Karpas-422 (cell line): ENCODE data around the gene RPL12. TPM values are rescaled to one million over a fixed set of nuclear protein-coding genes. Genes with fewer than 3 reads are reported as not detected.
A peak's percentile ranks its signal among the peaks of the same experiment; 100 is the strongest.

Experiments
- DNase-seq: peaks from one replicate; pipeline ENCODE4 v3.0.0-alpha.2; 2015
- H2AFZ ChIP-seq: fragments of 200-600 bp; sonication (generic); 2 replicates; pipeline ENCODE4 v1.6.1; 2014; ENCODE audit warnings: antibody characterized with exemption, low read length, mixed read lengths
- H3K27ac ChIP-seq: fragments of 200-600 bp; sonication (generic); 2 replicates; pipeline ENCODE4 v1.5.1; 2014; ENCODE audit warnings: mild to moderate bottlenecking, low read length, moderate library complexity
- H3K27me3 ChIP-seq: fragments of 200-600 bp; sonication (generic); 2 replicates; pipeline ENCODE4 v1.6.1; 2014; ENCODE audit warnings: low read length, mixed read lengths
- H3K36me3 ChIP-seq: fragments of 200-600 bp; sonication (generic); 2 replicates; pipeline ENCODE4 v1.6.1; 2014; ENCODE audit warnings: low read length, mixed read lengths; ENCODE audit not compliant: insufficient read depth
- H3K4me1 ChIP-seq: fragments of 200-600 bp; sonication (generic); 2 replicates; pipeline ENCODE4 v1.6.1; 2014; ENCODE audit warnings: mild to moderate bottlenecking, low read length, mixed read lengths
- H3K4me2 ChIP-seq: fragments of 200-600 bp; sonication (generic); 2 replicates; pipeline ENCODE4 v1.6.1; 2014; ENCODE audit warnings: low read length, low read depth, mild to moderate bottlenecking; ENCODE audit not compliant: poor library complexity, severe bottlenecking
- H3K4me3 ChIP-seq: fragments of 200-600 bp; sonication (generic); 2 replicates; pipeline ENCODE4 v1.5.1; 2014; ENCODE audit warnings: mild to moderate bottlenecking, antibody characterized with exemption, low read length, mixed read lengths
- H3K79me2 ChIP-seq: fragments of 200-600 bp; sonication (generic); 2 replicates; pipeline ENCODE4 v1.6.1; 2014; ENCODE audit warnings: mild to moderate bottlenecking, low read length, mixed read lengths
- H3K9ac ChIP-seq: fragments of 200-600 bp; sonication (generic); 2 replicates; pipeline ENCODE4 v1.6.0; 2014; ENCODE audit warnings: low read length
- H3K9me2 ChIP-seq: fragments of 200-600 bp; sonication (generic), shearing (Covaris generic); replicated peaks from 2 replicates; pipeline ENCODE4 v1.6.0; 2014; ENCODE audit warnings: mild to moderate bottlenecking, low read length, moderate library complexity; ENCODE audit not compliant: insufficient read depth
- H3K9me3 ChIP-seq: fragments of 300-700, 200-600 bp; sonication (generic); 2 replicates; pipeline ENCODE4 v1.6.1; 2014; ENCODE audit warnings: low read length, mixed read lengths
- H4K20me1 ChIP-seq: fragments of 200-600 bp; sonication (generic); 2 replicates; pipeline ENCODE4 v1.6.1; 2014; ENCODE audit warnings: mild to moderate bottlenecking, antibody characterized with exemption, low read length, low read depth; ENCODE audit not compliant: insufficient read depth
- total RNA-seq: library from RNA; depleted of rRNA; stranded (reverse); fragments of >200 nt; shearing (Covaris generic); gene quantifications from 2 replicates; pipeline ENCODE4 v1.2.3, GENCODE V29; 2014; ENCODE audit warnings: low replicate concordance

The RPL12 gene
- total RNA-seq, 1 experiment from 2014 or later: 2,789 TPM

DNA sequence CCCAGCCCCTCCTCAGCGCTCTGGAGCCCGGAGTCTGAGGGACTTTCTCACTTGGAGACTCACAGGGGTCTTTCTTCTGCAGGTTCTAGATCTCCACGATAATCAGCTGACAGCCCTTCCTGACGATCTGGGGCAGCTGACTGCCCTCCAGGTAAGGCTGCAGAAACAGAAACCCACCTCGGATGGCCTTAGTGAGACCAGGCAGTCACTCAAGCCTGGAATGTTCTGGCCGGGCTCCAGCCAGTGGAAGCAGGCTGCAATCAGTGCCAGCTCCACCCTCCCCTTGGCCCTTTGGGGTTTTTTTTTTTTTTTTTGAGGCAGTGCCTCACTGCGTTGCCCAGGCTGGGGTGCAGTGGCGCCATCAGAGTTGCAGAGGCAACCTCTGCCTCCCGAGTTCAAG, 7.7 kb upstream of the RPL12 start:
- Histone ChIP-seq H3K4me2 (no peak overlapping the region), H3K36me3 (no peaks in the 10 kb centered on the region), H3K9me3 (no peaks in the 10 kb centered on the region), H3K9ac (no peak overlapping the region), H2AFZ (no peak overlapping the region), H3K27me3 (no peaks in the 10 kb centered on the region), H3K4me3 (no peak overlapping the region), H4K20me1 (no peaks in the 10 kb centered on the region), H3K4me1 (peaks cover 10% of the 10 kb centered on the region), H3K79me2 (no peaks in the 10 kb centered on the region), H3K27ac (no peak overlapping the region), H3K9me2 (no peaks in the 10 kb centered on the region)
- DNase-seq: no peak

DNA sequence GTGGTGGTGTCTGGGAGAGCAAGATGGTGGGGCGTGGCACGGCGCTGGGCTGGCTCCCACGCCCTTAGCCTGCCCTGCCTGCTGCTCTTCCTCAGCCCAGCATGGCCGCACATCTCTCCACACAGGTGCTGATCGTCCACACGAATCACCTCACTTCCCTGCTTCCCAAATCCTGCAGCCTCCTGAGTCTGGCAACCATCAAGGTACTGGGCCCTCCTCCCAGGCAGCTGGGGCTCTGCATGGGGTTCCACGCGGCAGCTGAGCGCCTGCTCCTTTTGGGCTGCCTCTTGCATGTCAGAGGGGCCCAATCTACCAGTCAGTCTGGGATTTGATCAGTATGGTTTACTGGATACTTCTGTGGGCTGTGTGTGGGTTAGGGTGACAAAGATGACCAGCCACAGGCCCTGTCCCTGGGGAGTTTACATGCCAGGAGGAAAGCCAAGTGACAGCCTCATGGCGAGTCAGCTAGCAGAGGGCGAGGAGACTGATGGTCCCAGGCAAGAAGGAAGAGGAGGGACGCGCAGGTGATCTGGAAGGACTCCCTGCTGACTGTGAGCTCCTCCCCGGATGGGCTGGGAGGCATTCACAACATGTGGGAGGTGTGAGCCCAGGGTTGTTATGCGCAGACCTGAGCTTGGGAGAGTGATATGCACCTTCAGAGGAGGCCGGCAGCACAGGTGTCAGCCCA, 6.1 kb upstream of the RPL12 start:
- Histone ChIP-seq H3K4me1 (peaks cover 15% of the 10 kb centered on the region), H3K9ac (no peak overlapping the region), H3K79me2 (peaks cover 5% of the 10 kb centered on the region; the same call in 1 of the 2 replicates)

DNA sequence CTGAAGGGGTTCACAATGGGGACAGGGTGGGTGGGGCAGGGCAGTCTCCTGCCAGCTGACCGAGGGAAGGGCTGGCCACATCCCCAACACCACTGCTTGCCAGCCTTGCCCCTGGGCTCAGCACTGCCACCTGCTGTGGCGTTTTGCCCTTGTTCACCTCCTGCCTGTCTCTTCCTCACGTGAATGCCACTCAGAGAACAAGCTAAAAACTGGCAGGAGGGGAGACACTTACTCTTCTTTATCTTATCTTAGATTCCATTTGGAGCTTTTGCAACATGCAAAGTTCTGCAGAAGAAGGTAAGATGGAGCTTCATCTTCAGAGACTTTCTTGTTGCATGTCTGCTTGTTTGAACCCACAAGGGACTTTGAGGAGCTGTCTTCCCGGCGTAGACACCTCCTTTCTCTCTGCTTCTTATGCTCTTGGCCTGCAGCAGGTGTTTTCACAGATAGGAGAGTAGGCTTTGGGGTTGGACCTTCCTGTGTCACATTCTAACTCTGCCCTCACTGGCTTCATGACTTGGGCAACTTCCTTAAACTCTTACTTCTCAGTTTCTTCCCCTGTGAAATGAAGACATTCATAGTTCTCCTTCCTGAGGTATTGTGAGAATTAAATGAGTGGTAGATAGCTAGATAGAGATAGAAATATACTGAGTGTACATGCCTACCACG, 4.3 kb upstream of the RPL12 start:
- peak; percentile 69 for DNase-seq
- no peaks in the 10 kb centered on the region for H3K9me3 ChIP-seq
- peak overlapping the region; percentile 36; the same call in 1 of the 2 replicates for H3K9ac ChIP-seq
- no peaks in the 10 kb centered on the region for H3K9me2 ChIP-seq
- H3K4me2 ChIP-seq: peak overlapping the region; percentile 22
- peaks cover 20% of the 10 kb centered on the region for H3K79me2 ChIP-seq
- H3K27ac ChIP-seq: 0 out of 2 replicates have a peak overlapping the region, but pooled peaks have one; percentile 29
- no peaks in the 10 kb centered on the region for H3K27me3 ChIP-seq
- peaks cover 6% of the 10 kb centered on the region for H4K20me1 ChIP-seq
- H3K4me3 ChIP-seq: no peak overlapping the region
- H2AFZ ChIP-seq: no peak overlapping the region
- H3K4me1 ChIP-seq: peaks cover 22% of the 10 kb centered on the region
- H3K36me3 ChIP-seq: peaks cover 5% of the 10 kb centered on the region

More for the DNA sequence above, 6.1 kb upstream of the RPL12 start:
- Histone ChIP-seq H3K4me2 (no peak overlapping the region), H3K27ac (no peak overlapping the region), H3K9me2 (no peaks in the 10 kb centered on the region), H3K36me3 (no peaks in the 10 kb centered on the region), H3K9me3 (no peaks in the 10 kb centered on the region), H2AFZ (no peak overlapping the region), H3K27me3 (no peaks in the 10 kb centered on the region), H3K4me3 (no peak overlapping the region), H4K20me1 (no peaks in the 10 kb centered on the region)
- no peak for DNase-seq

DNA sequence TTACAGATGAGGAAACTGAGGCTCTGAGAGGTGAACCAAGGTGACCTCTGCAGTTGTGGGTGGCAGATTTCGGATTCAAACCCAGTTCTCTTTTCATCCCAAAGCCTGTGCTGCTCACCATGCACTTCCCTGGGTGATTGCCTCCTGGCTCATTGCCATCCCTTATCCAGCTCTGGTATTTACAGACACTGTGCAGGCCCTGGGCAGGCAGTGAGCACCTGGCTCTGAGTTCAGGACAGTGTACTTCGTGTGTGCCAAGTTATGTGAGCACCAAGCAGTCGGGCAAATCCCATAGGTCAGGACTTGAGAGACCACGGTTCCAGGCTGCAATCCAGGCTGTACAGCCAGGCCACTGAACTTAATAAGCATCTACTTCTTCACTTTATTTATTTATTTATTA, 1.5 kb upstream of the RPL12 start:
- peak overlapping the region; percentile 88 for H3K4me3 ChIP-seq
- H3K4me1 ChIP-seq: peaks cover 38% of the 10 kb centered on the region
- H3K36me3 ChIP-seq: peaks cover 33% of the 10 kb centered on the region
- no peak for DNase-seq
- H3K27ac ChIP-seq: 0 out of 2 replicates have a peak overlapping the region, but pooled peaks have one; percentile 62
- no peaks in the 10 kb centered on the region for H3K9me2 ChIP-seq
- H2AFZ ChIP-seq: peak overlapping the region; percentile 90
- peaks cover 38% of the 10 kb centered on the region for H3K79me2 ChIP-seq
- H3K27me3 ChIP-seq: no peaks in the 10 kb centered on the region
- H3K9me3 ChIP-seq: no peaks in the 10 kb centered on the region
- H4K20me1 ChIP-seq: peaks cover 31% of the 10 kb centered on the region
- H3K9ac ChIP-seq: peak overlapping the region; percentile 90
- H3K4me2 ChIP-seq: peak overlapping the region; percentile 96

DNA sequence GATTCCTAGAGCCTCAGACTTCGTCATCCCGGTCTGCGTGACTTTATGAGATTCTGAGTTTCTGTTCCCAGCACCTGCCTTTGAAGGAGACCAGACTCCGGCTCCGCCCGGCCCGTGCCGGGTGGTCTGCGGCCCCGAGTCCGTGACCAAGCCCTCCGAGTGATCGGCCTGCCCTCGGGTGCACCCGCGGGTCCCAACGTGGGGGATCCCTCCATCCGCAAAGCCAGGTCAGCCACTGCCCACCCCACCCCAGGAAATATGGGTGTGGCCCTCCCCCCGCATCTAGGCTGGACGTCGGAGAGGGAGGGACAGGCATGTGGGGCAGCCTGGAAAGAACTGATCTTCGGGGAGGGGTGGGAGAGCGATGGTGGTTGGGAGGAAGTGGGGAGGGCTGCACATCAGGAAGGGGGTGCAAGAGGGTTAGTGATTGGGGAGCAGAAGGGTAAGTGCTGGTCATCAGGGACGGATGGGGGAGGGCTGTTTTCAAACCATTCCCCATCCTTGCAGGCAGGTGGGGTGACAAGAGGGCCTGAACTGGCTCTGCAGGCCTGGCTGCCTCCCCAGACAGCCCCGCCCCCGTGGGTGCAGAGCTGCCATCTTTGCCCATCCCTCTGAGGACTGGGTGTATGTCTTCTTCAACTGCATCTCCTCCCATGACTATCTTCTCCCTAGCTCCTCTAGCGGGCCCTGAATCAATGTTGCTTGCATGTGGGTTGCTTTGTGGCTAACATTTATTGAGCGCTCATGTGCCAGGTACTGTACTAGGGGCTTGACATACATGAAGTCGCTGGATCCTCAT, 851 bp upstream of the RPL12 start:
- Histone ChIP-seq H2AFZ (peak overlapping the region; percentile 90), H3K4me3 (peak overlapping the region; percentile 88), H3K4me2 (peak overlapping the region; percentile 96), H3K36me3 (peaks cover 39% of the 10 kb centered on the region), H3K27ac (peak overlapping the region; percentile 62), H3K9me3 (no peaks in the 10 kb centered on the region), H3K9ac (peak overlapping the region; percentile 90), H3K79me2 (peaks cover 38% of the 10 kb centered on the region), H3K27me3 (no peaks in the 10 kb centered on the region), H3K9me2 (no peaks in the 10 kb centered on the region), H3K4me1 (peaks cover 38% of the 10 kb centered on the region), H4K20me1 (peaks cover 31% of the 10 kb centered on the region)
- DNase-seq: peak; percentile 71

DNA sequence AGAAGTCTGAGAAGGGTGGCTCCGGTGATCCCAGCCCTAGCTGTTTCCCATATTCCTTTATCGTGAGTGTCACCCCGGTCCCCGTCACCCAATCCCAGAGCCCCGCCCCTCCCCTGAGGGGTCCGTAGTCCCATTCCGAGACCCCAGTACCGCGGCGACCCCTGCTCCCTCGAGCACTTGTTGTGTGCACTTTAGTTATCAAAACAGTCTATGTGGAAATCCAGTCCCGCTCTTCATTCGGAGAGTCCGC, 327 bp upstream of the RPL12 start:
- peak overlapping the region; percentile 88 for H3K4me3 ChIP-seq
- H3K9ac ChIP-seq: peak overlapping the region; percentile 90
- peaks cover 38% of the 10 kb centered on the region for H3K4me1 ChIP-seq
- peaks cover 38% of the 10 kb centered on the region for H3K79me2 ChIP-seq
- H2AFZ ChIP-seq: peak overlapping the region; percentile 90
- peaks cover 45% of the 10 kb centered on the region for H3K36me3 ChIP-seq
- H3K27ac ChIP-seq: peak overlapping the region; percentile 62; the same call in 1 of the 2 replicates
- no peaks in the 10 kb centered on the region for H3K27me3 ChIP-seq
- no peaks in the 10 kb centered on the region for H3K9me3 ChIP-seq
- H3K9me2 ChIP-seq: no peaks in the 10 kb centered on the region
- DNase-seq: no peak
- H3K4me2 ChIP-seq: peak overlapping the region; percentile 96
- peaks cover 31% of the 10 kb centered on the region for H4K20me1 ChIP-seq

DNA sequence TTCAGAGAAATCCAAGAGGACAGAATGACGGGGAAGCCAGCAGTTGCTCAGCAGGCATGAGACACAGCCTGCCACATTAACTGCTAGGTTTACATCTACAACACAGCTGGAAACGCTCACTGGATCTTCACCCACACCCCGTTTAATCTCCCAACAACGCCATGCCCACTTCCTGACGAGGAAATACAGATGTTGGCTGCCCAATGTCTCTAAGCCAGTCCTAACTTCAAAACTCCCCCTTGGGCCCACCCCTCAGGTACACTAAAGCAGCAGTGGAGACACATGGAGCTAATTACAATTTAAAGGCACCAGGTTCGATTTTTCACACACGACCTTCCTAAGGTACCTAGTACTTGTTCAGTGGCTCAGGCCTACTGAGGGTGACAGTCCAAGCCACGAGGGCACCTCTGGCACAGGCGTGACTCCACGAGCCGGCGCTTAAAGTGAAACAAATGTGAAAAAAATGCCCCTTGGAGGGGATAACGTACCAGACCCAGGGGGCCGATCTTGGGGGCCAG, 904 bp downstream of the RPL12 start:
- Histone ChIP-seq H2AFZ (no peak overlapping the region), H3K9ac (peak overlapping the region; percentile 99), H3K27ac (peak overlapping the region; percentile 92), H3K79me2 (peaks cover 38% of the 10 kb centered on the region), H3K27me3 (no peaks in the 10 kb centered on the region), H3K36me3 (peaks cover 50% of the 10 kb centered on the region), H4K20me1 (peaks cover 31% of the 10 kb centered on the region), H3K9me2 (no peaks in the 10 kb centered on the region), H3K4me2 (peak overlapping the region; percentile 96), H3K4me3 (peak overlapping the region; percentile 88), H3K4me1 (peaks cover 31% of the 10 kb centered on the region), H3K9me3 (no peaks in the 10 kb centered on the region)
- peak; percentile 55 for DNase-seq
